Osteoblast (primary cell): Measurements from ENCODE around the gene SPATA46. TPM values are rescaled to one million over a fixed set of nuclear protein-coding genes. Genes with fewer than 3 reads are reported as not detected.
A peak's percentile ranks its signal among the peaks of the same experiment; 100 is the strongest.

Source experiments
- DNase-seq: peaks from one replicate; pipeline ENCODE4 v3.0.0; 2011; ENCODE audit warnings: low spot score, mixed read lengths; ENCODE audit not compliant: insufficient read length; ENCODE audit errors: missing footprints
- H2AFZ ChIP-seq: 2 replicates; pipeline ENCODE4 v1.6.0; 2011; ENCODE audit warnings: mild to moderate bottlenecking, low read length
- H3K27ac ChIP-seq: 2 replicates; pipeline ENCODE4 v1.5.1; 2011; ENCODE audit warnings: mild to moderate bottlenecking, low read depth, low read length, moderate library complexity
- H3K27me3 ChIP-seq: 2 replicates; pipeline ENCODE4 v1.6.0; 2012; ENCODE audit warnings: mild to moderate bottlenecking, control low read depth, inconsistent platforms, low read length, moderate library complexity; ENCODE audit not compliant: insufficient read depth
- H3K36me3 ChIP-seq: 2 replicates; pipeline ENCODE4 v1.5.1; 2011; ENCODE audit warnings: mild to moderate bottlenecking, low read length, control low read depth, moderate library complexity; ENCODE audit not compliant: insufficient read depth
- H3K4me1 ChIP-seq: 2 replicates; pipeline ENCODE4 v1.5.1; 2011; ENCODE audit warnings: mild to moderate bottlenecking, low read length, control low read depth, moderate library complexity; ENCODE audit not compliant: insufficient read depth
- H3K4me2 ChIP-seq: 2 replicates; pipeline ENCODE4 v1.6.0; 2011; ENCODE audit warnings: mild to moderate bottlenecking, low read length; ENCODE audit not compliant: insufficient read depth
- H3K4me3 ChIP-seq: fragments of 200-600 bp; sonication (generic); 3 replicates; pipeline ENCODE4 v1.5.1; 2012; ENCODE audit warnings: mild to moderate bottlenecking, low read length, inconsistent platforms; ENCODE audit not compliant: insufficient read depth
- H3K79me2 ChIP-seq: 2 replicates; pipeline ENCODE4 v1.6.0; 2012; ENCODE audit warnings: mild to moderate bottlenecking, low read length, control low read depth, inconsistent platforms; ENCODE audit not compliant: insufficient read depth
- H3K9me3 ChIP-seq: 2 replicates; pipeline ENCODE4 v1.5.1; 2011; ENCODE audit warnings: low read depth, low read length, control low read depth
- H4K20me1 ChIP-seq: 2 replicates; pipeline ENCODE4 v1.6.0; 2012; ENCODE audit warnings: mild to moderate bottlenecking, low read length, control low read depth; ENCODE audit not compliant: insufficient read depth
- CTCF ChIP-seq: IDR thresholded peaks from 2 replicates; pipeline ENCODE4 v1.5.1; 2011; ENCODE audit warnings: mild to moderate bottlenecking, low read depth, low read length, moderate library complexity; ENCODE audit errors: extremely low read depth
- total RNA-seq: library from RNA; depleted of rRNA; stranded (reverse); fragments of >200 nt; gene quantifications from 2 replicates; pipeline ENCODE4 v1.2.3, GENCODE V29; 2012

The SPATA46 gene
- total RNA-seq, 1 donor = not detected

GRCh38 chr1:162381383-162381782 is 4.7 kb upstream of the SPATA46 start, which contains the start of gene C1orf226:
TSS of gene C1orf226 (plus strand) at chr1:162381728. CDS start at chr1:162381902, 174 bp downstream.
- Histone ChIP-seq H3K9me3 (no peaks in the 10 kb centered on the region), H3K4me1 (no peaks in the 10 kb centered on the region), H3K36me3 (no peaks in the 10 kb centered on the region), H3K4me2 (no peak within 1 kb of the TSS), H3K79me2 (no peaks in the 10 kb centered on the region), H4K20me1 (no peaks in the 10 kb centered on the region), H2AFZ (no peak within 1 kb of the TSS), H3K4me3 (no peak within 1 kb of the TSS), H3K27me3 (peaks cover 4% of the 10 kb centered on the region), H3K27ac (no peak within 1 kb of the TSS)
- no peak for TF ChIP-seq CTCF
- DNase-seq = no peak

GRCh38 chr1:162380061-162380846 is 3.6 kb upstream of the SPATA46 start:
- no peaks in the 10 kb centered on the region for H3K79me2 ChIP-seq
- peak; percentile 57 for DNase-seq
- no peak overlapping the region for H3K27ac ChIP-seq
- H3K27me3 ChIP-seq = no peaks in the 10 kb centered on the region
- H4K20me1 ChIP-seq = no peaks in the 10 kb centered on the region
- no peak overlapping the region for H2AFZ ChIP-seq
- TF ChIP-seq CTCF = no peak
- H3K9me3 ChIP-seq = no peaks in the 10 kb centered on the region
- no peaks in the 10 kb centered on the region for H3K36me3 ChIP-seq
- no peaks in the 10 kb centered on the region for H3K4me1 ChIP-seq
- H3K4me2 ChIP-seq = no peak overlapping the region
- H3K4me3 ChIP-seq = no peak overlapping the region

GRCh38 chr1:162375463-162375862 is 1.2 kb downstream of the SPATA46 start:
- Histone ChIP-seq H3K4me1 (no peaks in the 10 kb centered on the region), H3K79me2 (no peaks in the 10 kb centered on the region), H3K27me3 (peaks cover 4% of the 10 kb centered on the region), H3K36me3 (no peaks in the 10 kb centered on the region), H3K27ac (no peak overlapping the region), H3K4me2 (no peak overlapping the region), H4K20me1 (no peaks in the 10 kb centered on the region), H3K9me3 (no peaks in the 10 kb centered on the region), H3K4me3 (no peak overlapping the region), H2AFZ (no peak overlapping the region)
- no peak for DNase-seq
- TF ChIP-seq CTCF = no peak

- H2AFZ ChIP-seq = no peak overlapping the region
- peaks cover 6% of the 10 kb centered on the region for H3K27me3 ChIP-seq
- H3K4me1 ChIP-seq = no peaks in the 10 kb centered on the region
- no peak for DNase-seq
- H3K79me2 ChIP-seq = no peaks in the 10 kb centered on the region
- H3K4me3 ChIP-seq = no peak overlapping the region
- no peak for TF ChIP-seq CTCF
- no peaks in the 10 kb centered on the region for H3K36me3 ChIP-seq
- no peaks in the 10 kb centered on the region for H4K20me1 ChIP-seq
- H3K9me3 ChIP-seq = no peaks in the 10 kb centered on the region
- no peak overlapping the region for H3K4me2 ChIP-seq
- H3K27ac ChIP-seq = no peak overlapping the region
Observed at GRCh38 chr1:162374406-162374805, 2.2 kb downstream of the SPATA46 start.
